AG20443 (cell line): Measurements from ENCODE around the gene NT5C3A.
"Not testable (repeated sequence)": the region's sequence is repeated elsewhere in the genome, so short reads cannot be mapped to it uniquely, and the experiment has no call there.

Experiments
- DNase-seq: peaks from one replicate; pipeline ENCODE4 v3.0.0; 2012; ENCODE audit warnings: low spot score, mixed read lengths

NT5C3A gene

GRCh38 chr7:33041631-33042428 lies 20.7 kb downstream of the NT5C3A start:
- no peak for DNase-seq

- peak; percentile 14 for DNase-seq
These were observed 21.6 kb downstream of the NT5C3A start for GRCh38 chr7:33040803-33041516.

GRCh38 chr7:33039903-33040292 lies 22.7 kb downstream of the NT5C3A start:
- no peak for DNase-seq

- peak; percentile 10 for DNase-seq
These were observed 23.2 kb downstream of the NT5C3A start for GRCh38 chr7:33039257-33039902.

- DNase-seq, result no peak
These were observed 23.9 kb downstream of the NT5C3A start for GRCh38 chr7:33038639-33039038.

GRCh38 chr7:33035776-33036175 lies 26.8 kb downstream of the NT5C3A start:
- DNase-seq, result no peak

- no peak for DNase-seq
These were observed 38.3 kb downstream of the NT5C3A start for GRCh38 chr7:33024189-33024757.

GRCh38 chr7:33012364-33012763 lies 50.2 kb downstream of the NT5C3A start:
- no peak for DNase-seq

- no peak for DNase-seq
These were observed 52.8 kb downstream of the NT5C3A start for GRCh38 chr7:33009734-33010133.

GRCh38 chr7:33005690-33006089 lies 56.9 kb downstream of the NT5C3A start:
- not testable (repeated sequence) for DNase-seq

GRCh38 chr7:33005193-33005592 lies 57.4 kb downstream of the NT5C3A start:
- not testable (repeated sequence) for DNase-seq

GRCh38 chr7:33004104-33004616 lies 58.4 kb downstream of the NT5C3A start:
- DNase-seq, result not testable (repeated sequence)

GRCh38 chr7:33003111-33003510 lies 59.5 kb downstream of the NT5C3A start:
- DNase-seq, result not testable (repeated sequence)

- not testable (repeated sequence) for DNase-seq
These were observed 63.2 kb downstream of the NT5C3A start for GRCh38 chr7:32999380-32999779.

GRCh38 chr7:32998361-32999171 lies 64.0 kb downstream of the NT5C3A start:
- DNase-seq, result peak; percentile 48

- DNase-seq, result not testable (repeated sequence)
These were observed 64.6 kb downstream of the NT5C3A start for GRCh38 chr7:32997956-32998355.

- not testable (repeated sequence) for DNase-seq
These were observed 69.8 kb downstream of the NT5C3A start for GRCh38 chr7:32992750-32993149.

GRCh38 chr7:32991975-32992700 lies 70.4 kb downstream of the NT5C3A start:
- not testable (repeated sequence) for DNase-seq

- DNase-seq, result peak; percentile 22
These were observed 71.4 kb downstream of the NT5C3A start for GRCh38 chr7:32991068-32991585.

GRCh38 chr7:32988148-32988547 lies 74.4 kb downstream of the NT5C3A start:
- DNase-seq, result not testable (repeated sequence)
